HG03280 (cell line): ENCODE results near the gene STAT6.

Source experiments
- ATAC-seq: cut with Tn5 transposase; IDR thresholded peaks from one replicate; pipeline ENCODE4 v1.9.1; 2021; ENCODE audit warnings: mild to moderate bottlenecking, moderate library complexity; ENCODE audit not compliant: unreplicated experiment

The STAT6 gene

GRCh38 chr12:57105011-57105753, 6.0 kb downstream of the STAT6 start:
- no peak for ATAC-seq

GRCh38 chr12:57104292-57104910, 6.8 kb downstream of the STAT6 start:
- ATAC-seq = no peak

DNA sequence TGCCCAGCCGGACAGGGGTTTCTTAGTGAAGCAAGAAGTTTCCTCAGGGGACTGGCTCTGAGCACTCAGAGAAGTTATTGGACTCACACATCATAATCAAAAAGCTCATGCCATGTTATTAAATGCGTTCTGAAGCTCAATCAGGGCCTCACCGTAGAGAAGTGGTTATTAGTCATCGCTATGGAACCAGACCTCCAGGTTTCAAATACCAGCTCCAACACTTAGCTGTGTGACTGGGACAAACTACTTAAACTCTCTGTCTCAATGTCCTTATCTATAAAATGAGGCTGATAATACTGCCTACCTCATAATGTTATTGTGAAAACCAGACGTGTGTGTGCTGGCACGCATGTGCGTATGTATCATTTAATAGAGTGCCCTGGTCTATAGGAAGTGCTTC, 7.3 kb downstream of the STAT6 start:
- no peak for ATAC-seq

DNA sequence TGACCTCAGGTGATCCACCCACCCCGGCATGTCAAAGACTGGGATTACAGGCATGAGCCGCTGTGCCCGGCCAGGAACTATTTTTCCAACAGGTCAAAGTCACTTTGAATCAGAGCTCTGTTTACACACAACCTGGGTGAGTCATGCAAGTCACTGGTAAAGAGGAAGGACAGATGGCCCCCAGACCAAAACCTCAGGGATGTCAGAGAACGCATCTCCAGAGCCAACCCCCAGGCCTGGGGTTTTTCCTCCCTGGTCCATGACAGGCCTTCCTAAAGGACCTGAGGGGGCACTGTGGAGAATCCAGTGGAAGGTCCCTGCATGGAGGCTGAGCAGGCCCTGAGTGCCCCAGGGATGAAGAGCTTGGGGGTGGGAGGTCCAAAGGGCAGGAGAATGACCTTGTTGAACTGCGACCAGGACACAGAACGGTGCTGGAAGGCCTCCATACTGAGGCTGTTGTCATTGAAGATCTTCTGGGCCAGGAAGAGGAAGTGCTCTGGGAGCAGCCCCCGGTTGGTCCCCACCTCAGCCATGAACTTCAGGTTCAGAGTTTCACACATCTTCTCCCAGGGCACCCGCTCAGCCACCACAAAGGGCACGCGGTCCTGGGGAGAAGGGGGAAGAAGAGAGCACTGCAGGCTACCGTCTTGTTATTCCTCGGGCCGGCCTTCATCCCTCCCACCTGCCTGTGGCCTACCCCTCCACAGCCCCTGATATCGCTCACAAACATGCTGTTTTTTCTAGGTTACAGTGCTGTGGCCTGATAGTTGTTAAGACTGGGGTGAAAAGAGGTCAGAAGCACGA, 9.1 kb downstream of the STAT6 start:
- ATAC-seq = no peak

- ATAC-seq = no peak
Measured at GRCh38 chr12:57099766-57100165, 11.4 kb downstream of the STAT6 start.

- ATAC-seq = no peak
Measured at GRCh38 chr12:57099047-57099714, 12.0 kb downstream of the STAT6 start.

GRCh38 chr12:57098546-57098945, 12.6 kb downstream of the STAT6 start:
- no peak for ATAC-seq

DNA sequence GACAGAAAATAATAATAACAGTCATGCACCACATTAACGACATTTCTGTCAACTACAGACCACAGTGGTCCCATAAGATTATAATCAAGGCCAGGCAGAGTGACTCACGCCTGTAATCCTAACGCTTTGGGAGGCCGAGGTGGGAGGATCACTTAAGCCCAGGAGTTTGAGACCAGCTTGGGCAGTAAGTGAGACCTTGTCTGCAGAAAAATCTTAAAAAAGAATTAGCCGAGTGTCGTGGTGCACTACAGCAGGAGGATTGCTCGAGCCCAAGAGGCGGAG, 13.7 kb downstream of the STAT6 start:
- ATAC-seq = no peak

- no peak for ATAC-seq
Measured at GRCh38 chr12:57096748-57097553, 14.2 kb downstream of the STAT6 start.

DNA sequence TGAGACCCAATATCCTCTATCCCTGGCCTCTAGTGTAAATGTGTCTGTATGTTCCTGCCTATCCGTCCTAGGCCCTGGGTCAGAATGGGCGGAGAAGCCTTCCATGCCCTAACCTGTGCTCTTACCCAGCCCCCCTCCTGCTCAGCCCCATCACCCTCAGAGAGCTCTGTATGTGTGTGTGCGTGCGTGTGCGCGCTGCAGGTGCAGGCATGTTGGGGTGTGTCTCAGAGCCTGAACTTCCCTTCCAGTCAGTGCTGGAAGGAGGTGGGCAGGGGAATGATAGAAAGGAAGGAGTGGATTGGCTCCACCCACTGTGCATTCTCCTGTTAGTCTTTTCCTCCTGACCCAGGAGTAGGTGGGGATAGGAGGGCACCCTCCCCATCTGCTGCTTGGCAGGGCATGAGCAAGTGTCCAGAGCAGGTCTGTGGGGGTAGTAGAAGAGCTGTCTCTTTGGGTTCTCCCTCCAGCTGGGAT, 15.0 kb downstream of the STAT6 start:
- ATAC-seq = no peak

DNA sequence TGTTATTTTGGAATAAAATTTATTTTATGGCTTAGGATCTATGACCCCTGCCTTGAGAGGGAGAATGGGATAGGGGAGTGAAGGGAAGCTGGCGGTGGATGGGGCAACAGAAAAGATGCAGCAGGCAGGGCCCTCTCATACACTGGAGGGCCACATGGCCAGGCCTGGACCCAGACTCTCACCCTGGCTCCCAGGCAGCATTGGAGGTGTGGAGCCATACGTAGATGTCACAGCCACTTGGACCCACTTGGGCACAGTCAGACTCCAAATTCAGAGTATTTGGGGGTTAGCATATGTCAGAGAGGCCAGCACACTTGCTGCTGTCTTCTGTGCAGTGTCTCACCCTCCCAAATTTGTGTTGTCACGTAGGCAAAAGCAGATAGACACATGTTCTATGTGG, 15.7 kb downstream of the STAT6 start:
- no peak for ATAC-seq

DNA sequence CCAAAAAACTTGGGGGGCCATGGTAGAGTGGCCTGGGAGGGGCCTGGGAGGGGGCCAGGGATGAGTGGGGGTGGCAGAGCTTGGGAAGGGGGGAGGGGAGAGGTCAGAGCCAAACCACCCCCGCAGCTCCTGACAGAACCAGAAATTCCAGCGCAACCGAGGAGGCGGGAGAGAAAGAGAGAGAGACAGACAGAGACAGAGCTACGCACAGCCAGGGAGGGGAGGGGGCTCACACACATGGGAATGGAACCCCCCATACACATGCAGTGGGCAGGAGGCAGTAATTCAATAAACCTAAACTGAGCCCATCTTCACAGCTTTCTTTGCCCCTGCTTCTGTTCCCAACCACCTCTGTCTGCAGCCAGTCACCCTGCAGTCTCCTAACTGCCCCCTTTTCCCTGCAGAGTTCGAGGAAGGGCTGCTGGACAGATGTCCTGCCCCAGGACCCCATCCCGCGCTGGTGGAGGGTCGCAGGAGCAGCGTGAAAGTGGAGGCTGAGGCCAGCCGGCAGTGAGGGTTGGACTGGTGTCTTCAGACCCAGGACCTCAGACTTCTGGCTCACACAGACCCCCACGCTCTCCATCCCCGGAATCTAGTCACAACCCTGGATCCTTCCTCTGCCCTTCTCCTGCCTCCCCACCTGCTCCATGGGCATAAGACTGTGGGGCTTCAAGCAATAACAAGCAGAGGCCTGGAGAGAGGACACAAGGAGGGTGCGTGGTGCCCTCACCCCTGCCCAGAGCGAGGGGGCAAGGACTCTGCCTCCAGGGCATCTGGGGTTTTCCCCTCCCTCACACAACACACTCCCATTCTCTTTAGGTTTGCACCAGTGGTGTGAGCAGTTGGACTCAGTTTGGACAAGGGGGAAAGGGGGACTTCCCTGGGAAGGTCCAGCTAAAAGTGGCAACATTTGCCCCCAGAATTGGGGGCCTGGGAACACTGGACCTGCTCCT, 16.7 kb downstream of the STAT6 start:
- no peak for ATAC-seq

DNA sequence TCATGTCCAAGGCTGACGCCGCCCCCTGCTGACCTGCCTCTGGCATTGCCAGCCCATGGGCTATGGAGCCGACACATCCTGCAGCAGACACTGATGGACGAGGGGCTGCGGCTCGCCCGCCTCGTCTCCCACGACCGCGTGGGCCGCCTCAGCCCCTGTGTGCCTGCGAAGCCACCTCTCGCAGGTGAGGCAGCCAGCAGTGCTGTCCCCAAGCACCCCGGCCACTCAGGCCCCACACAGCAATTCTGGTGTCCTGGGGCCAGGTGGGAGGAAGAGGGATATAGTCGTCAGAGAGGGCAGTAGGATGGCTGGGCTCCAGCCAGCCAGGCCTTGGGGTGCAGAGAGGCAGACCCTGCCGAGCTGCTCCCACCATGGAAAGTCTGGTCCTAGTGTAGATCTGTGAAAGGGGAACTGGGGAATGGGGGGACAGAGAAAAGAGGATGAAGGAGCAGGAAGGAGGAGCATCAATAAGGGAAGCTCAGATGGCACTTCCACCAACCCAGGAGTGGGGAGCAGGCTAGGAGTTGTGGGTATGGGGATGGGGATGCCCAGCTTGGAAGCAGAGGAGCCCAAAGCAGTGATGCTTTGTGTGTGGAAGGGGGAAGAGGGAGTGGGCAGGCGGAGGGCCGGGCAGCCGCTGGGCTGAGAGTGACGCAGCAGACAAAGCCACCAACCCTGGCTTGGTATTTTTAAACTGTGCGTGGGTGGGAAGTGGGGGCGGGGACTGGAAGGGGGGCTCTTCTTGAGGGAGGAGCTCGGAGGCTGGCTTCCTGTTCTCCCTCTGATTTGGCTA, 17.6 kb downstream of the STAT6 start:
- no peak for ATAC-seq

DNA sequence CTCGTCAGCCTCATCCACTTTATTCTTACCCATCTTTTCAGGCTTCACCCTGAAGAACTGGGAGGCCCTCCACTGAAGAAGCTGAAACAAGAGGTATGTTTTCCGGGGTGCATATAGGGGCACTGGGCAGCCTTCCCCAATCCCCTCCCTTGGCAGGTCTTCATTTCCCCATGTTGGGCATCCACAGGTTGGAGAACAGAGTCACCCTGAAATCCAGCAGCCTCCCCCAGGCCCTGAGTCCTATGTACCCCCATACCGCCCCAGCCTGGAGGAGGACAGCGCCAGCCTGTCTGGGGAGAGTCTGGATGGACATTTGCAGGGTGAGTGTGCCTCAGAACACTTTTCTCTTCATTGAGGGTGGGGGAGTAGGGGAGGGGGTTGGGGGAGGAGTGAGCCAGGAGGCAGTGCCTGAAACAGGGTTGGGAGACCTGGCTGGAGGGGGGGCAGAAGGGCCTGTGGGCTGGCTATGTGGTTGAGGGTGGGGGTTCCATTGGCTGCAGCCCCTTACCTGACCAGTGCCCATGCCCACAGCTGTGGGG, 18.2 kb downstream of the STAT6 start:
- no peak for ATAC-seq

DNA sequence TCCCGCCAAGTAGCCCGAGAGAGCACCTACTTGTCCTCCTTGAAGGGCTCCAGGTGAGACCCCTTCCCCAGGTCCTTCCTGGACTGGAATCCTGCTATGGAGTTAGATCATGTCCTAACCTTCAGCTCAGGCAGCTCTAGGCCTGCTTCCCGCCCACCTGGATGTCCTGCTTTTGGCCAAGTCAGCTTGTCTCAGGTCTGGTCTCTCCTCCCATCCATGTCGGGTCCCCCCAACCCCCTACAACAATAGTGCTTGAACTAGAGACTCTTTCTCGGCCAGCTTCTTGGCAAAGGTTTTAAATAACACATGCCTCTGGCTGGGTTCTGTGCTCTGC, 18.7 kb downstream of the STAT6 start:
- no peak for ATAC-seq

- ATAC-seq = no peak
Measured at GRCh38 chr12:57091638-57092528, 19.3 kb downstream of the STAT6 start.

GRCh38 chr12:57090924-57091637, 20.1 kb downstream of the STAT6 start:
- ATAC-seq = no peak
